Measurements from ENCODE around the gene SF3B6. TPM values are rescaled to one million over a fixed set of nuclear protein-coding genes. Genes with fewer than 3 reads are reported as not detected.

SF3B6 gene, protein sequence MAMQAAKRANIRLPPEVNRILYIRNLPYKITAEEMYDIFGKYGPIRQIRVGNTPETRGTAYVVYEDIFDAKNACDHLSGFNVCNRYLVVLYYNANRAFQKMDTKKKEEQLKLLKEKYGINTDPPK
- total RNA-seq (2022; extraction: Qiagen RNA extraction; ENCODE audit: low read depth): 167 to 203 TPM (median 180 TPM) in 5 replicates

DNA sequence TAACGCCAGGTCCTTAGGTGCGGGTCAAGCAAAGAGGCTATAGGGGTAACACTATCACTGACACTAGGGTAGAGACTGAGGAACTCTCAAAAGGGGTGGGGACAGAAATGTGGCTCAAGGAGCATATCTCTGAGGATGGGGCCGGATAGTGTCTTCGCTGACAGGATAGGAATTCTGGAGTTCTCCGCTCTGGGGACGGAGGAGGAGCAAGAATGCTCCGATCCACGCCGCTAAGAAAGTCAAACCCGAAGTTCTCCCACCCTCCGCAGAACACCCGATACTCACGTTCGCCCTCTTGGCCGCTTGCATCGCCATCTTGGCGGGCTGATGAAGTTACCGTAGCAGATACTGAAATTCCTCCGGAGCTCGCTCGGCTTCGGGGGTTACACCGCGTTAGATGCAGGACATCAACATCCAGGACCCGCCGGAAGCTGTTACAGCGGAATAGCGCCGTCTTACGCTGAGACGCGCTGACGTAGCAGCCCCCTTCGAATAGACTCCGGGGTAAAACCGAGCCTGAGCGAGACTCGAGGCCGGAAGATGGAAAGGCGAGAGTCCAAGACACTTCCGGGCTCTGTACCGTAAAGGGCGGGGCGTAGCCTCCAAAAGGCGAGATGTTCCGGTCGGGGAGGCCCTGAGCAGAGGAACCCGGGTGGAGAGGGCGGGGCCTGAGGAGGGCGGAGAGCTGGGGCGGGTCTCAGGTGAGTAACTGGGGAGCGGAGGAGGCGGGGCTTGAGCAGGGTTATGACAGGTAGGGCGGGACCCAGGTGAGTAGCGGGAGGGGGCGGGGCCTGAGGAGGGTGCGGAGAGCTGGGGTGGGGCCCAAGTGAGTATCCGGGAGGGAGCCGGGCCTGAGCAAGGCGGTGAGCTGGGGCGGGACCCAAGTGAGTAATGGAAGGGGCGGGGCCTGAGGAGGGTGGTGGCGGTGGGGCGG, at the start of gene SF3B6:
TSS of gene SF3B6 (minus strand) at position 412 of the 934 bp plus-strand sequence. CDS start at position 315, 97 bp downstream.

DNA sequence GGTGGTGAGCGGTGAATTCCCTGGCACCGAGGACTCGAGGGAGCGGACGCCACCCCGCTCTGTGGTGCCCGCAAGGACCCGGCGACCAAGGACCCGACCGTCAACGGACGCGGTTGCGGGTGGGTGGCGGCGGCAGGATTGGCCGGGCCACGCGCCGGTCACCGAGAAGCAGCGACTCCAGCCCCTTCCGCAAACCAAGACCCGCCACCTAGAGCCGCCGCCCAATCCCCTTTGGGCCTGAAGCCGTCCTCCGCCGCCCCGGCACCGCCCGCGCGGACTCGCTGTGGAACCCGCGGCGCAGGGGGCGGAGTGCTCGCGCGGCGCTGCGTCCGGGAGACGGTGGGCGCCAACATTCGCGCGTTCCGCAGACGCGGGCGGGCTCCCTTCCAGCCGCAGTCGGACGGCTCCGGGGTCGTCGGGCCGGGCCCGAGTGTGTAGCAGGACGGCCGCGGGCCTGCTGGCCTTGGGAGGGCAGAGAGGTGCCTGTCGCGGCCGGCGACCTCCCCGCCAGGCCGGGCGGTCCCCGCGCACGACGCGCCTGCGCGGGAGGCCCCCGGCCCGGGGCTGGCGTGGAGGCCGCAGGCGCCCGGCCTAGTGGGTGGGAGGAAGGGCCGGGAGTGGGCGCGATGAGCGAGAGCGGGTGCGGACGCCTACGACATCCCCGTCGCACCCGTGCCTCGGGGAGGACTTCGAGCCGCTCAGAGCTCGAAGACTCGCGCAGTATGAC, 47.2 kb upstream of the SF3B6 start, which contains the start of the genes FAM228B and PFN4:
TSS of gene FAM228B (plus strand) at position 275 of the 727 bp plus-strand sequence. CDS start 893 bp downstream, outside the sequence.
TSS of gene PFN4 (minus strand) at position 140 of the 727 bp plus-strand sequence. CDS start 799 bp downstream, outside the sequence.

DNA sequence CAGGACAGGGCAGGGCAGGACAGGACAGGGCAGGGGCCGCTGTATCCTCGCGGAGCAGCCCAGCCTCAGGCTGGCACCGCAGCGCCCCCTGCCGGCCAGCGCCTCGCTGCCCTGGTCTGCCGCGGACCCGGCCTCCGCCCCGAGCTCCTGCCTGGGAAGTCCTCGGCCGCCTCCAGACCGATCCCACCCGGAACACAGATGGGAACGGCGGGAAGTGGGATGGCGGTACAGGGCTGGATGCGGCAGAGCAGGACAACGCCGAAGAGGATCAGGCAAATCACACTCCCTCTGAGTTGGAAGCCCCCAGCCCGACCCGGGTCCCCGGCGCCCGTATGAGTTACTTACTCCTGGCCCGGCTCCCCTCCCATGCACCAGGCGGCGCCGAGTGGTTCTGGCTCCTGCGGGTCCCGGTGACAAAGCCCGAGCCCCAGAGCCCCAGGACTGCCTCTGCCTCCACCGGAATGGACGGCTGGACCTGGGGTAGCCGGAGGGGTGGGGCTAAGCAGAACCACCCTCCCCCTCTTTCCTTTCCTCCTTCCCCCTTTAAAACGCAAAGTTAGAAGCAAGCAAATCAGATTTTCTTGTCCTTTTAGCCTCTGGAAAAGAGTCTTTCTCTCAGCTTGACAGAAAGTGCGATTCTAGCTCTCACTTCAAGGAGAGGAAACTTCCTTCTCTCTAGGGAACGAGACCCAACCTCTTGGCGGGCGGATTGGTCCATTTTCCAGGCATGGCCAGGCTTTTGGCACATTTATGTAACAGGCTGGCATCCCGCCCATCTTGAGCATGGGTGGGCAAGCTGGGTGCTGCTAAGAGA, 8.5 kb upstream of the SF3B6 start, which contains the start of gene TP53I3:
TSS of gene TP53I3 (minus strand) at position 449 of the 814 bp plus-strand sequence. CDS start 508 bp downstream, outside the sequence.

DNA sequence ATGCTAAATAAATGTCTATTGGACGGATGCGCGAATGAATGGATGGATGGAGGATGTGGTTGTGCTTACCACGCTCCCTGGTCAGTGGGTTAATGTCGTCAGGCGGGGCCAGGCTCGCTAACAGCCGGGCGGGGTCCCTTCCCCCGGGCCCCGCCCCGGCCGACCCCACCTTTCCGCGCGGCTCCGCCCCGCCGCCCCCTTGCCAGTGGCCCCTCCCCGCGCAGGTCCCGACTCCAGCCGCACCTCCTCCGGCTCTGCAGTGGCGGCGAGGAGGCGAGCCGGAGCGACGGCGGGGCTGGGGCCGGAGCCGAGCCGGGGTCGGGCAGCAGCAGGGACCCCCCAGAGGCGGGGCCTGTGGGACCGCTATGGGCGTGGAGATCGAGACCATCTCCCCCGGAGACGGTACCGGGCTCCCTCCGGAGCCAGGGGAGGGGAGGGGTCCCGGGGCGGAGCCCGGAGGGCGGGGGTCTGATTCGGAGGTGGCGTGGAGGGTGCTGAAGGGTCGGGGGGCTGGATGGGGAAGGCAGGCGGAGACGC, 26.6 kb downstream of the SF3B6 start, which contains the start of gene FKBP1B:
TSS of gene FKBP1B (plus strand) at position 257 of the 537 bp plus-strand sequence. CDS start at position 366, 109 bp downstream.

DNA sequence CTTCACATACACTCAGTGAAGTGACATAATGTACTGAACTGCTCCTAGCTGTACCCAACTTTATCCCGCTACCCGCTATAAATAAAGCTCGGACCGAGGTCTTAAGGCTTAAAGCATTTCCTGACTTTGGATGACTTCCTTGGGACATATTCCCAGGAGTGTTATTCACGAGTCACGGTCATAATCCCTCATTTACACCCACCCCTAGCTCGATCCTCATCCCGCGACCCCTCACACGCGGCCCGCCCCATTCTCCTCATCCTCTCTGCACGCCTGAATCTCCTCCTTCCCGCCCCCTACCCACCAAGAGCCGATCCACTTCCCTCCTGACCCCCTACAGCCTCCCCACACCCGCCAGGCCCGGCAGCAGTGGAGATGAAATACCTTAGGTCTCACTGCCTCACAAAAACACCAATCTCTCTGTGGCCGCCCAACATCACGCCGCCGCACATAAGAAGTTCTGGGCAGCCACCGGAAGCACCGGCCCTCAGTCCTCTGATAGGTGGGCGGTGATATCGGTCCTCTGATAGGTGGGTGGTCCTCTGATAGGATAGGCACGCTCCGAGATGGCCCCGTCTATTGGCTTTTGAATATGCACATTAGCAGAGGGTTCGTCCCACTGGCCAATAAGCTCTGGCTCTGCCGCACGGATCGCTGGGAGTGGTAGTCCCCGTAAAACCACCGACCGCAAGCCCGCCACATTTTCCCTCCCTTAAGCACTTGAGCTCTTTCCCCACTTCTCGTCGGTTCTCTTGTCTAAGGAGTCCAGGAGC, 29.0 kb downstream of the SF3B6 start, which contains the start of gene WDCP:
TSS of gene WDCP (minus strand) at position 462 of the 773 bp plus-strand sequence. CDS start 7,897 bp downstream, outside the sequence.

Other genes starting within 250 kb of the SF3B6 start
- 6.6 to 8.4 TPM (median 7.3 TPM) in 5 replicates for gene ATAD2B, start 149.2 kb downstream of the SF3B6 start, total RNA-seq (2022; extraction: Qiagen RNA extraction; ENCODE audit: low read depth)
- 15.9 to 24.6 TPM (median 21.5 TPM) in 5 replicates for gene UBXN2A, start 135.9 kb downstream of the SF3B6 start, total RNA-seq (2022; extraction: Qiagen RNA extraction; ENCODE audit: low read depth)
- 0.15 to 0.31 TPM (median 0.17 TPM) in 5 replicates for gene MFSD2B, start 66.2 kb downstream of the SF3B6 start, total RNA-seq (2022; extraction: Qiagen RNA extraction; ENCODE audit: low read depth)
- gene WDCP, start 28.9 kb downstream of the SF3B6 start, total RNA-seq (2022; extraction: Qiagen RNA extraction; ENCODE audit: low read depth): 12.0 to 15.5 TPM (median 14.6 TPM) in 5 replicates
- gene FKBP1B, start 26.6 kb downstream of the SF3B6 start, total RNA-seq (2022; extraction: Qiagen RNA extraction; ENCODE audit: low read depth): 8.8 to 9.6 TPM (median 9.4 TPM) in 5 replicates
- 170 to 198 TPM (median 189 TPM) in 5 replicates for gene TP53I3, start 8.5 kb upstream of the SF3B6 start, total RNA-seq (2022; extraction: Qiagen RNA extraction; ENCODE audit: low read depth)
- gene PFN4, start 47.0 kb upstream of the SF3B6 start, total RNA-seq (2022; extraction: Qiagen RNA extraction; ENCODE audit: low read depth): 1.1 to 1.5 TPM (median 1.2 TPM) in 5 replicates
- gene FAM228B, start 47.1 kb upstream of the SF3B6 start, total RNA-seq (2022; extraction: Qiagen RNA extraction; ENCODE audit: low read depth): 1.0 to 2.1 TPM (median 2.0 TPM) in 5 replicates
- not detected in 5 replicates for gene FAM228A, start 98.7 kb upstream of the SF3B6 start, total RNA-seq (2022; extraction: Qiagen RNA extraction; ENCODE audit: low read depth)

Measured in A549 treated with DMSO at 1 μM for 4 hours (cell line).